ENCODE measurements around the gene UTP20.

Gene UTP20

DNA sequence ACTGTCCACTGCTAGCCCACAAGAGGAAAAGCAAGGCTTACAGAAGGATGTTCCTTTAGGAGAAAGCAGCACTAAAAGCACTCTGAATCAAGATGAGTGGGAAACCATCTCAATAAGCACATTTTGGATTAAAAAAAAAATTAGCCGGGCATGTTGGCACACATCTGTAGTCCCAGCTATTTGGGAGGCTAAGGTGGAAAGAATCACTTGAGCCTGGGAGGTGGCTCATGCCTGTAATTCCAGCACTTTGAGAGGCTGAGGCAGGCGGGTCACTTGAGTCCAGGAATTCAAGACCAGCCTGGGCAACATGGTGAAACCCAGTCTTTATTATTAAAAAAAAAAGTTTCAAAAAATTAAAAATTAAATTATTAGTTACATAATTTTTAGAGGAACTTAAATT lies 144.7 kb downstream of the UTP20 start (continued):
- TF ChIP-seq, protein P1, sequence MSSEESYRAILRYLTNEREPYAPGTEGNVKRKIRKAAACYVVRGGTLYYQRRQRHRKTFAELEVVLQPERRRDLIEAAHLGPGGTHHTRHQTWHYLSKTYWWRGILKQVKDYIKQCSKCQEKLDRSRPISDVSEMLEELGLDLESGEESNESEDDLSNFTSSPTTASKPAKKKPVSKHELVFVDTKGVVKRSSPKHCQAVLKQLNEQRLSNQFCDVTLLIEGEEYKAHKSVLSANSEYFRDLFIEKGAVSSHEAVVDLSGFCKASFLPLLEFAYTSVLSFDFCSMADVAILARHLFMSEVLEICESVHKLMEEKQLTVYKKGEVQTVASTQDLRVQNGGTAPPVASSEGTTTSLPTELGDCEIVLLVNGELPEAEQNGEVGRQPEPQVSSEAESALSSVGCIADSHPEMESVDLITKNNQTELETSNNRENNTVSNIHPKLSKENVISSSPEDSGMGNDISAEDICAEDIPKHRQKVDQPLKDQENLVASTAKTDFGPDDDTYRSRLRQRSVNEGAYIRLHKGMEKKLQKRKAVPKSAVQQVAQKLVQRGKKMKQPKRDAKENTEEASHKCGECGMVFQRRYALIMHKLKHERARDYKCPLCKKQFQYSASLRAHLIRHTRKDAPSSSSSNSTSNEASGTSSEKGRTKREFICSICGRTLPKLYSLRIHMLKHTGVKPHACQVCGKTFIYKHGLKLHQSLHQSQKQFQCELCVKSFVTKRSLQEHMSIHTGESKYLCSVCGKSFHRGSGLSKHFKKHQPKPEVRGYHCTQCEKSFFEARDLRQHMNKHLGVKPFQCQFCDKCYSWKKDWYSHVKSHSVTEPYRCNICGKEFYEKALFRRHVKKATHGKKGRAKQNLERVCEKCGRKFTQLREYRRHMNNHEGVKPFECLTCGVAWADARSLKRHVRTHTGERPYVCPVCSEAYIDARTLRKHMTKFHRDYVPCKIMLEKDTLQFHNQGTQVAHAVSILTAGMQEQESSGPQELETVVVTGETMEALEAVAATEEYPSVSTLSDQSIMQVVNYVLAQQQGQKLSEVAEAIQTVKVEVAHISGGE (tag by site-specific recombination; conservative IDR thresholded peaks at IDR 0.05; ENCODE audit: low read depth), result no peak
- TF ChIP-seq, protein P2, sequence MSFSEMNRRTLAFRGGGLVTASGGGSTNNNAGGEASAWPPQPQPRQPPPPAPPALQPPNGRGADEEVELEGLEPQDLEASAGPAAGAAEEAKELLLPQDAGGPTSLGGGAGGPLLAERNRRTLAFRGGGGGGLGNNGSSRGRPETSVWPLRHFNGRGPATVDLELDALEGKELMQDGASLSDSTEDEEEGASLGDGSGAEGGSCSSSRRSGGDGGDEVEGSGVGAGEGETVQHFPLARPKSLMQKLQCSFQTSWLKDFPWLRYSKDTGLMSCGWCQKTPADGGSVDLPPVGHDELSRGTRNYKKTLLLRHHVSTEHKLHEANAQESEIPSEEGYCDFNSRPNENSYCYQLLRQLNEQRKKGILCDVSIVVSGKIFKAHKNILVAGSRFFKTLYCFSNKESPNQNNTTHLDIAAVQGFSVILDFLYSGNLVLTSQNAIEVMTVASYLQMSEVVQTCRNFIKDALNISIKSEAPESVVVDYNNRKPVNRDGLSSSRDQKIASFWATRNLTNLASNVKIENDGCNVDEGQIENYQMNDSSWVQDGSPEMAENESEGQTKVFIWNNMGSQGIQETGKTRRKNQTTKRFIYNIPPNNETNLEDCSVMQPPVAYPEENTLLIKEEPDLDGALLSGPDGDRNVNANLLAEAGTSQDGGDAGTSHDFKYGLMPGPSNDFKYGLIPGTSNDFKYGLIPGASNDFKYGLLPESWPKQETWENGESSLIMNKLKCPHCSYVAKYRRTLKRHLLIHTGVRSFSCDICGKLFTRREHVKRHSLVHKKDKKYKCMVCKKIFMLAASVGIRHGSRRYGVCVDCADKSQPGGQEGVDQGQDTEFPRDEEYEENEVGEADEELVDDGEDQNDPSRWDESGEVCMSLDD (tag by site-specific recombination; IDR thresholded peaks at IDR 0.05), result no peak
- TF ChIP-seq ZNF26 (tag by site-specific recombination; IDR thresholded peaks at IDR 0.05) (no peak), ZNF624 (tag by site-specific recombination; IDR thresholded peaks at IDR 0.05) (no peak), ZNF473 (tag by site-specific recombination; IDR thresholded peaks at IDR 0.05) (no peak), TSHZ1 (tag by site-specific recombination; IDR thresholded peaks at IDR 0.05; ENCODE audit: borderline replicate concordance) (no peak)
- TF ChIP-seq, protein P3, sequence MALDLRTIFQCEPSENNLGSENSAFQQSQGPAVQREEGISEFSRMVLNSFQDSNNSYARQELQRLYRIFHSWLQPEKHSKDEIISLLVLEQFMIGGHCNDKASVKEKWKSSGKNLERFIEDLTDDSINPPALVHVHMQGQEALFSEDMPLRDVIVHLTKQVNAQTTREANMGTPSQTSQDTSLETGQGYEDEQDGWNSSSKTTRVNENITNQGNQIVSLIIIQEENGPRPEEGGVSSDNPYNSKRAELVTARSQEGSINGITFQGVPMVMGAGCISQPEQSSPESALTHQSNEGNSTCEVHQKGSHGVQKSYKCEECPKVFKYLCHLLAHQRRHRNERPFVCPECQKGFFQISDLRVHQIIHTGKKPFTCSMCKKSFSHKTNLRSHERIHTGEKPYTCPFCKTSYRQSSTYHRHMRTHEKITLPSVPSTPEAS (tag by site-specific recombination; IDR thresholded peaks at IDR 0.05), result no peak

DNA sequence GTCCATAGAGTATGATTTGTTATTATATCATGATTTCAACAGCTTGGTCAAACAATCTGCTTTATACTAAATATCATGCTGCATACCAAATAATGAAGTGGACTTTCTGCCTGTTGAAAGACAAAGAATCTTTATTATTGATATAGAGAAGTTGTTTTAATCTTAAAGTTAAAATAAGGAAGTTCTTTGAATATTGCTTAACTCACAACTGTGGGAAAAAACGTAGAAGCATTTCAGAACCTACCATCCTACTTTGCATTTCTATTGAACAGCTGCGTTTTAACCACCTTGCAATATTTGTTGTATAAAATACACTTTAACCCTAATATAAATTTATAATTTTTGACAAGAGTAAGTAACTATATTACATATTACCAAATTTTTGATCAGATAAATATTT lies 150.6 kb downstream of the UTP20 start:
- H3K4me1 ChIP-seq (ENCODE audit: control insufficient read depth, insufficient read depth, low read length), result no peaks in the 10 kb centered on the region
- ChIA-PET POLR2A (no interaction called here), CTCF (interaction anchor here (0.7 to 1.3 kb wide), 3 partner anchors 185 to 409 kb away, joined by 3 to 7 read pairs (median 3); no protein-coding TSS in a partner anchor)
- H3K36me3 ChIP-seq (ENCODE audit: control insufficient read depth in 2 of 2, insufficient read depth in 1 of 2, low read length in 2 of 2), result no peaks in the 10 kb centered on the region
- no peaks in the 10 kb centered on the region for H3K9me3 ChIP-seq (ENCODE audit: control insufficient read depth, insufficient read depth, low read depth, low read length)
- no peak overlapping the region for H3K27ac ChIP-seq (ENCODE audit: extremely low read depth, low read depth, low read length)
- TF ChIP-seq YY1 (tag by site-specific recombination; IDR thresholded peaks at IDR 0.05) (no peak), ZNF660 (tag by site-specific recombination; IDR thresholded peaks at IDR 0.05) (no peak), YY2 (tag by site-specific recombination; IDR thresholded peaks at IDR 0.05) (no peak), ZEB2 (tag by site-specific recombination; IDR thresholded peaks at IDR 0.05) (no peak), CTCF (tag by site-specific recombination; IDR thresholded peaks at IDR 0.05) (no peak), OVOL3 (tag by site-specific recombination; IDR thresholded peaks at IDR 0.05) (no peak), ZSCAN18 (tag by site-specific recombination; IDR thresholded peaks at IDR 0.05) (no peak), ZNF707 (tag by site-specific recombination; IDR thresholded peaks at IDR 0.05) (no peak), BCL11B (tag by site-specific recombination; IDR thresholded peaks at IDR 0.05; ENCODE audit: low read depth) (no peak), ZNF830 (tag by site-specific recombination; IDR thresholded peaks at IDR 0.05; ENCODE audit: low read depth) (no peak)
- TF ChIP-seq, protein P4, sequence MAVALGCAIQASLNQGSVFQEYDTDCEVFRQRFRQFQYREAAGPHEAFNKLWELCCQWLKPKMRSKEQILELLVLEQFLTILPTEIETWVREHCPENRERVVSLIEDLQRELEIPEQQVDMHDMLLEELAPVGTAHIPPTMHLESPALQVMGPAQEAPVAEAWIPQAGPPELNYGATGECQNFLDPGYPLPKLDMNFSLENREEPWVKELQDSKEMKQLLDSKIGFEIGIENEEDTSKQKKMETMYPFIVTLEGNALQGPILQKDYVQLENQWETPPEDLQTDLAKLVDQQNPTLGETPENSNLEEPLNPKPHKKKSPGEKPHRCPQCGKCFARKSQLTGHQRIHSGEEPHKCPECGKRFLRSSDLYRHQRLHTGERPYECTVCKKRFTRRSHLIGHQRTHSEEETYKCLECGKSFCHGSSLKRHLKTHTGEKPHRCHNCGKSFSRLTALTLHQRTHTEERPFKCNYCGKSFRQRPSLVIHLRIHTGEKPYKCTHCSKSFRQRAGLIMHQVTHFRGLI (tag by site-specific recombination; IDR thresholded peaks at IDR 0.05), result no peak
- H3K4me3 ChIP-seq (ENCODE audit: low read depth, low read length), result no peak overlapping the region

Measured in HEK293 (cell line).